ENCODE results near the gene NCKIPSD.

GRCh38 chr3:48709051-48709461 is 23.3 kb upstream of the NCKIPSD start:
- no peak for TF ChIP-seq POLR2A (IDR thresholded peaks at IDR 0.05)
- TF ChIP-seq EP300 (IDR thresholded peaks at IDR 0.05), result no peak

All from tibial nerve (tissue), 3 donors.